Kidney epithelial cell (primary cell): ENCODE data around the gene IFT81. TPM values are rescaled to one million over a fixed set of nuclear protein-coding genes. Genes with fewer than 3 reads are reported as not detected.
"Not testable (repeated sequence)": the region's sequence is repeated elsewhere in the genome, so short reads cannot be mapped to it uniquely, and the experiment has no call there.

ENCODE experiments used
- DNase-seq: peaks from one replicate; pipeline ENCODE4 v3.0.0-alpha.2; 2010; ENCODE audit warnings: low read depth
- H3K27me3 ChIP-seq: 2 replicates; pipeline ENCODE4 v1.6.0; 2011; ENCODE audit warnings: low read length; ENCODE audit not compliant: control insufficient read depth, insufficient read depth
- H3K36me3 ChIP-seq: 2 replicates; pipeline ENCODE4 v1.5.1; 2011; ENCODE audit warnings: low read length; ENCODE audit not compliant: control insufficient read depth, insufficient read depth
- H3K4me3 ChIP-seq: 2 replicates; pipeline ENCODE4 v1.5.1; 2011; ENCODE audit warnings: low read depth, mild to moderate bottlenecking, control low read depth, low read length
- CTCF ChIP-seq: IDR thresholded peaks from 2 replicates; pipeline ENCODE4 v1.5.1; 2011; ENCODE audit warnings: mild to moderate bottlenecking, moderate library complexity, low read length, control low read depth, inconsistent platforms; ENCODE audit not compliant: insufficient read depth, poor library complexity, severe bottlenecking
- total RNA-seq: library from RNA; depleted of rRNA; stranded (reverse); fragments of >200 nt; gene quantifications from 2 replicates; pipeline ENCODE4 v1.2.3, GENCODE V29; 2015

Gene IFT81
- total RNA-seq, 1 donor from 2014 or later, result 6.9 TPM

GRCh38 chr12:110084314-110085015 is 39.7 kb upstream of the IFT81 start:
- no peak overlapping the region for H3K4me3 ChIP-seq
- H3K27me3 ChIP-seq, result peaks cover 2% of the 10 kb centered on the region
- TF ChIP-seq CTCF, result no peak
- no peak for DNase-seq
- H3K36me3 ChIP-seq, result no peaks in the 10 kb centered on the region

DNA sequence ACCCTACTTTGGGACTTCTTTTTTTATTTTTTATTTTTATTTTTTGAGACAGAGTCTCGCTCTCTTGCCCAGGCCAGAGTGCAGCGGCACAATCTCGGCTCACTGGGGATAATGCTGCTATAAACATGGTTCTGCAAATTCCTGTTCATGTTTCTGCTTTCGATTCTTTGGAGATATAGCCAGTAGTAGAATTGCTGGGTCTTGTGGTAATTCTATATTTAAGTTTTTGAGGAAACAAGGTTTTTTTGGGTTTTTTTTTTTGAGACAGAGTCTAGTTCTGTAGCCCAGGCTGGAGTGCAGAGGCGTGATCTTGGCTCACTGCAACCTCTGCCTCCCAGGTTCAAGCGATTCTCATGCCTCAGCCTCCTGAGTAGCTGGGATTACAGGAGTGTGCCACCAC is 35.9 kb upstream of the IFT81 start:
- H3K36me3 ChIP-seq, H3K27me3 ChIP-seq, H3K4me3 ChIP-seq, DNase-seq: not testable (repeated sequence)

DNA sequence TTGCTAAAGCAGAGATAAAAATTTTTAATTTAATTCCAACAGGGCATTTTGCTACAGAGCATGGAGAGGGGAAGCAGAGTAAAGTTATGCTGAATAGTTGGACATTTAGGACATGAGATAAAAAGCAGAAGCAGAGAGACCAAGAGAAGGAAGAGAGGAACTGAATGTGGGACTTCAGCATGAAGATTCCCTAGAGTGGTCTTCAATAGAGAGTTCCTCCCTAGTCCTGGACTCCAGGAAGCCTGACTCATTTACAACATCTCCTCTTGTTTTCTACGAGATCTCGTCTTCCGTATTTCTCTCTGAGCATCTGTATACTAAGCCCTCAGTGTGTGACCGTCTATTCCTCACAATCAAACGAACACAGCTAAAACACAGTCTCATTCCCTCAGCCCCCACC is 35.2 kb upstream of the IFT81 start:
- TF ChIP-seq CTCF, result no peak
- Histone ChIP-seq H3K36me3 (no peaks in the 10 kb centered on the region), H3K4me3 (no peak overlapping the region), H3K27me3 (peaks cover 4% of the 10 kb centered on the region)
- no peak for DNase-seq

GRCh38 chr12:110090266-110091135 is 33.7 kb upstream of the IFT81 start:
- peaks cover 4% of the 10 kb centered on the region for H3K27me3 ChIP-seq
- H3K36me3 ChIP-seq, result no peaks in the 10 kb centered on the region
- no peak for DNase-seq
- no peak for TF ChIP-seq CTCF
- no peak overlapping the region for H3K4me3 ChIP-seq

- DNase-seq, result no peak
- Histone ChIP-seq H3K27me3 (peaks cover 4% of the 10 kb centered on the region), H3K36me3 (no peaks in the 10 kb centered on the region), H3K4me3 (no peak overlapping the region)
- TF ChIP-seq CTCF, result no peak
These were observed 32.9 kb upstream of the IFT81 start for GRCh38 chr12:110091136-110091711.

GRCh38 chr12:110093631-110094311 is 30.4 kb upstream of the IFT81 start:
- no peaks in the 10 kb centered on the region for H3K36me3 ChIP-seq
- no peak for DNase-seq
- no peak for TF ChIP-seq CTCF
- H3K4me3 ChIP-seq, result no peak overlapping the region
- peaks cover 4% of the 10 kb centered on the region for H3K27me3 ChIP-seq
